GM12874 (cell line): ENCODE data around the gene G6PC3.

Source experiments
- TF ChIP-seq, protein P1 (sequence below): IDR thresholded peaks from 2 replicates; pipeline ENCODE4 v1.5.1; 2011; ENCODE audit warnings: low read depth, mild to moderate bottlenecking, control low read depth, low read length, moderate library complexity; ENCODE audit not compliant: insufficient read depth

The G6PC3 gene, protein sequence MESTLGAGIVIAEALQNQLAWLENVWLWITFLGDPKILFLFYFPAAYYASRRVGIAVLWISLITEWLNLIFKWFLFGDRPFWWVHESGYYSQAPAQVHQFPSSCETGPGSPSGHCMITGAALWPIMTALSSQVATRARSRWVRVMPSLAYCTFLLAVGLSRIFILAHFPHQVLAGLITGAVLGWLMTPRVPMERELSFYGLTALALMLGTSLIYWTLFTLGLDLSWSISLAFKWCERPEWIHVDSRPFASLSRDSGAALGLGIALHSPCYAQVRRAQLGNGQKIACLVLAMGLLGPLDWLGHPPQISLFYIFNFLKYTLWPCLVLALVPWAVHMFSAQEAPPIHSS

DNA sequence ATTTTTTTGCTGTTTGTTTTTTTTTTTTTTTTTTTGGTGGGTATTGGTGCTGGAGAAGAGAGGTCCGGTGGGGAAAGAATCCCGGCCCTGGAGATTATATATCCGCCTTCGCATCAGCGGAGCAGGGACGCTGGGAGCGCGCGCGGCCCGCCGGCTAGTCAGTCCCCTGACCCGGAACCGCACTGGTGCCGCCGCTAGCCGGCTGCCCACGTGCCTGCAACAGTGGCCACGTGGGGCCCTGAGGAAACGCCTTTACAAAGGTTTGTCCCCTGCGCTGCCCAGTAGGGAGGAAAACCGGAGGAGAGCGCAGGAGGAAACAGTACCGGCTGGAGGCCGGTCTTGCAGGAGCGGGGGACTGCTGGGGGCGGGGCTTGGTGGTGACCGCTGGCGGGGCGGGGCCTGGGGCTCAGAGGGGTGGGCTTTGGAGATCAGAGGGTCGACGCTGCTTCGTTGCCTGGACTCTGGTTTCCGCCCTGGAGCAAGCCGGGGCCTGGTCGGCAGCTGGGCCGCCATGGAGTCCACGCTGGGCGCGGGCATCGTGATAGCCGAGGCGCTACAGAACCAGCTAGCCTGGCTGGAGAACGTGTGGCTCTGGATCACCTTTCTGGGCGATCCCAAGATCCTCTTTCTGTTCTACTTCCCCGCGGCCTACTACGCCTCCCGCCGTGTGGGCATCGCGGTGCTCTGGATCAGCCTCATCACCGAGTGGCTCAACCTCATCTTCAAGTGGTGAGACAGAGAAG, at the start of gene G6PC3:
G6PC3 (plus strand) TSS at position 281 of the 743 bp plus-strand sequence; CDS start at position 512, 231 bp downstream.
- TF ChIP-seq, protein P1, sequence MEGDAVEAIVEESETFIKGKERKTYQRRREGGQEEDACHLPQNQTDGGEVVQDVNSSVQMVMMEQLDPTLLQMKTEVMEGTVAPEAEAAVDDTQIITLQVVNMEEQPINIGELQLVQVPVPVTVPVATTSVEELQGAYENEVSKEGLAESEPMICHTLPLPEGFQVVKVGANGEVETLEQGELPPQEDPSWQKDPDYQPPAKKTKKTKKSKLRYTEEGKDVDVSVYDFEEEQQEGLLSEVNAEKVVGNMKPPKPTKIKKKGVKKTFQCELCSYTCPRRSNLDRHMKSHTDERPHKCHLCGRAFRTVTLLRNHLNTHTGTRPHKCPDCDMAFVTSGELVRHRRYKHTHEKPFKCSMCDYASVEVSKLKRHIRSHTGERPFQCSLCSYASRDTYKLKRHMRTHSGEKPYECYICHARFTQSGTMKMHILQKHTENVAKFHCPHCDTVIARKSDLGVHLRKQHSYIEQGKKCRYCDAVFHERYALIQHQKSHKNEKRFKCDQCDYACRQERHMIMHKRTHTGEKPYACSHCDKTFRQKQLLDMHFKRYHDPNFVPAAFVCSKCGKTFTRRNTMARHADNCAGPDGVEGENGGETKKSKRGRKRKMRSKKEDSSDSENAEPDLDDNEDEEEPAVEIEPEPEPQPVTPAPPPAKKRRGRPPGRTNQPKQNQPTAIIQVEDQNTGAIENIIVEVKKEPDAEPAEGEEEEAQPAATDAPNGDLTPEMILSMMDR = 0 out of 2 replicates have a peak, but pooled peaks have one; percentile 8

DNA sequence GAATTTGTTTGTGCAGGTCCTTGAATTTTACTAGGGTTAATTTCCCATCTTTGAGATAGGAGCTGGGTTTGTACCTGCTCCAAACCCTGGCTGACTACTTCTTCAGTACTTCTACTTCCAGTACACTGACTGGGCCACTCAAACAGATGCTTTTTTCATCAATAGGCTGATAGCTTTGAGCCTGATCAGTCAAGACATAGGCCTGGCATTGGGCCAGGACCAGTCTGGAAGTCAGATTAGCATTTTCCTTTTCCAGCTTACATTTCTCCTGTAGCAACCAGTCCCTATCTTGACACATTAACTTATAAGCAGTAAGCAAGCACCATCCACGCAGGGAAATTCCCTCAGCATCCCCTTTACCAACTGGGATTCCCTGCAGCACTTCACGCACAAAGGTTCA, 48.3 kb upstream of the G6PC3 start:
- TF ChIP-seq, protein P1 = no peak

DNA sequence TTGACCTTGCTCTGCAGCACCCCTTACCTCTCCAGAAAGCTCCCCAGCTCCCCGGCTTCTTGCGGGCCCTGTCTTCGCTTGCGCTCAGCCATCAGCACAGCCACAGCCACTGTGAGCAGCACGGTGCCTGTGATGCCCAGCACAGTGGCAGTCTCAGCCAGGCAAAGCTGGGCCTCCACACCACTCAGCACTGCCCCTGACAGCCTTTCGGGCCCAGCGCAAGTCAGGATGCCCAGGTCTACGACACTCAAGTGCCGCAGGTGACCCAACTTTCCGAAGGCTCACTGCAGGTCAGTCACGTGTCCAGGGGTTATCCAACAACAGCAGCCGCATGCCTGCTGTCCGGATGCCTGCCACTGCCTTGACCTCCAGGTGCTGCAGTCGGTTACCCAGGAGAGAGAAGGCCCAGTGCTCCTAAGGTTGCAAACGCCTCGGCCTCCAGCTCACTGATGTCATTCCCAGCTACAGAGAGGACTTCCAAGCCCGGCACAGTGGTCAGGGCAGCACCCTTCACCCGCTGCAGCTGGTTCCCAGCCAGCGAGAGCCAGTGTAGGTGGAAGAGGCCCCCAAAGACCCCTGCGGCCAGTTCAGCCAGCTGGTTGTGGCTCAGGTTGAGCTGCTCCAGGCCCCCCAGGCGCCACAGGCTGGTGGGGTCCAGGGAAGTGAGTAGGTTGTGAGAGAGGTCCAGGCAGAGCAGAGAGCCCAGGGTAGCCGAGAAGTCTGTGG, 46.8 kb upstream of the G6PC3 start:
- TF ChIP-seq, protein P1 = no peak

DNA sequence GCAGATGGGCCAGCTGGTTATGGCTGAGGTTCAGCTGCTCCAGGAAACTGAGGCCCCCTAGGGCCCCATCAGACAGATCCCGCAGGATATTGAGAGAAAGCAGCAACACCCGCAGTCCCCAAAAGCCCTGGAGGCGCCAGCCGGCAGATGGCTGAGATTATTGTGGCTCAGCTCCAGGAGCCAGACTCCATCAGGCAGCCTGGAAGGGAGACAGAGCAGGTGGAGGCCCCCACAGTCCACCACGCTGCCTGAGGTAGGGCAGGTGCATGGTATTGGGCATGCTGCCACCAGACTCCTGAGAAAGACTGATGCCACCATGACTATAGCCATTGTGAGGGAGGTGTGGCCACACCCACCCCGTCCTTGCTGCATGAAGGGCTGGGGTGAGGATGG, 46.3 kb upstream of the G6PC3 start:
- TF ChIP-seq, protein P1 = no peak

DNA sequence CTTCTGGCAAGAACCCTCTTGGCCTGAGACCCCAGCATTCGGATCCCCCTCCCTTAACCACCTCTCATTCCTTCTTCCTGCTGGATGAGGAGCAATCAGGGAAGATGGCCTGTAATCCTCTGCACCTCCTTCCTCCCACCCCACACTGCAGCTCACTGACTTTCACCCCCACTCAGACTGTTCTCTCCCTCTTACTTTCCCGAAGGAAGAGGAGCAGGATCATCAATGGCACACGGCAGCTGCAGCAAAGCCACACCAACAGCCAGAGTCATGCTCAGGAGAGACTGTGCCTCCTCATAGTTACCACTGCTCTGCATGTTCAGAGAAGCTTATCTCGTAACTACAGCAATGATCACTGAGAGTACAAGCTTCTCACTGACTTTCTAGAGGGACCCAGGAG, 45.7 kb upstream of the G6PC3 start:
- TF ChIP-seq, protein P1 = no peak

DNA sequence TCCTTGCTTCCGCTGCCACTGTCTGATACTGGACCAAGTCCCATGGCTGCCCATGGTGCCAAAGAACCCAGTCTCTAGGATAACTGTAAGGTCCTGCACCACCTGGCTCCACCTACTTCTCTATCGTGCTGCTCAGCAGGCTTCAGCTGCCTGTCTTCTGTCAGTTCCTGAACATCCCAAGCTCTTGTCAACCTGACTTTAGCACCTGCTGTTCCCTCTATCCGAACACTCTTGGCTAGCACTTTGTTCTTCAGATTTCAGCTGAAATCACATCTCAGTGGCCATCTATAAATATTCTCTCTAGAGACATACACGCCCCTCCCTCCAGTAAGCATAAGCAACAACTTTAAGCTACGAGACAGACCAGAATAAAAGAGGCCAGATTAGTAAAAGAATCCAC, 40.8 kb upstream of the G6PC3 start:
- TF ChIP-seq, protein P1 = no peak

DNA sequence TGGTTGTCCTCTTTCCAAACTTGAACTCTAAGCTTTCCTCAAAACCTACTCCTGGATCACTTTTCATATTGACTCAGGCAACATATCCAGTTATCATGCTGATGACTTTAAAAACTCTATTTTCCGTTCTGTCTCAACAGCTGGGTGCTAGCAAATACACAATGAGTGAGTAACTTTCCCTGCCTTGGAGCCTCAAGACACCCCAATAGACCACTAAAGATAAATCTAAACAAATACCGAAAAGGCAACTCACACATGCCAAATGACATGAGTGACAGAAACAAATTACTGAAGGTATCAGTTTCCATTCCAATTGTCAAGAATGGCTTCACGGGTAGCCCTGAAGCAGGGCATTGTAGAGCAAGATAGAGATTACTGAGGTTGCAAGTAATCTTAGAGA, 40.1 kb upstream of the G6PC3 start:
- TF ChIP-seq, protein P1 = no peak
